ENCODE results near the gene HSD11B1.
"Not testable (repeated sequence)": the region's sequence is repeated elsewhere in the genome, so short reads cannot be mapped to it uniquely, and the experiment has no call there.

HSD11B1 gene

GRCh38 chr1:209692296-209692695, 12.3 kb upstream of the HSD11B1 start:
- DNase-seq = no peak

GRCh38 chr1:209692745-209693504, 11.7 kb upstream of the HSD11B1 start:
- DNase-seq = peak; percentile 81 to 92

- DNase-seq = no peak
Measured at GRCh38 chr1:209696673-209697072, 8.0 kb upstream of the HSD11B1 start.

- no peak for DNase-seq
Measured at GRCh38 chr1:209697126-209697525, 7.5 kb upstream of the HSD11B1 start.

- DNase-seq = not testable (repeated sequence)
Measured at GRCh38 chr1:209700686-209701085, 4.0 kb upstream of the HSD11B1 start.

GRCh38 chr1:209702832-209703231, 1.8 kb upstream of the HSD11B1 start:
- DNase-seq = no peak

GRCh38 chr1:209703834-209704504, 677 bp upstream of the HSD11B1 start:
- no peak for DNase-seq

GRCh38 chr1:209705033-209705598, 470 bp downstream of the HSD11B1 start:
- DNase-seq = no peak

- no peak for DNase-seq
Measured at GRCh38 chr1:209706622-209707021, 2.0 kb downstream of the HSD11B1 start.

- no peak for DNase-seq
Measured at GRCh38 chr1:209707308-209707707, 2.7 kb downstream of the HSD11B1 start.

- DNase-seq = no peak
Measured at GRCh38 chr1:209708297-209708696, 3.7 kb downstream of the HSD11B1 start.

- no peak for DNase-seq
Measured at GRCh38 chr1:209710093-209710492, 5.4 kb downstream of the HSD11B1 start.

- DNase-seq = no peak
Measured at GRCh38 chr1:209710847-209711246, 6.2 kb downstream of the HSD11B1 start.

GRCh38 chr1:209714338-209714737, 9.7 kb downstream of the HSD11B1 start:
- DNase-seq = no peak

- no peak for DNase-seq
Measured at GRCh38 chr1:209715314-209715713, 10.7 kb downstream of the HSD11B1 start.

GRCh38 chr1:209717818-209718217, 13.2 kb downstream of the HSD11B1 start:
- DNase-seq = no peak

GRCh38 chr1:209720326-209720725, 15.7 kb downstream of the HSD11B1 start:
- DNase-seq = no peak

GRCh38 chr1:209720826-209721225, 16.2 kb downstream of the HSD11B1 start:
- no peak for DNase-seq

- DNase-seq = no peak
Measured at GRCh38 chr1:209721323-209721722, 16.7 kb downstream of the HSD11B1 start.

- DNase-seq = no peak
Measured at GRCh38 chr1:209723265-209723664, 18.6 kb downstream of the HSD11B1 start.

GRCh38 chr1:209723756-209724693, 19.4 kb downstream of the HSD11B1 start:
- DNase-seq = no peak

GRCh38 chr1:209727286-209727685, 22.6 kb downstream of the HSD11B1 start:
- DNase-seq = no peak

GRCh38 chr1:209727785-209728184, 23.1 kb downstream of the HSD11B1 start:
- DNase-seq = no peak
